ENCODE measurements around the gene BDP1.
"Not testable (repeated sequence)": the region's sequence is repeated elsewhere in the genome, so short reads cannot be mapped to it uniquely, and the experiment has no call there.

The BDP1 gene

GRCh38 chr5:71503536-71503935, 48.1 kb downstream of the BDP1 start:
- TF ChIP-seq EZH2 (IDR thresholded peaks at IDR 0.05; ENCODE audit: borderline replicate concordance, low read depth, low read length, severe bottlenecking) (no peak), CTCF (IDR thresholded peaks at IDR 0.05; ENCODE audit: borderline replicate concordance, extremely low read depth, low read length, poor library complexity, severe bottlenecking) (no peak)
- Histone ChIP-seq H3K27ac (ENCODE audit: low read length) (no peak overlapping the region), H3K79me2 (ENCODE audit: insufficient read depth, low read length) (no peaks in the 10 kb centered on the region), H3K4me1 (ENCODE audit: insufficient read depth, low read length) (no peaks in the 10 kb centered on the region), H3K36me3 (ENCODE audit: insufficient read depth, low read length) (peaks cover 87% of the 10 kb centered on the region), H3K9ac (ENCODE audit: low read depth, low read length) (no peak overlapping the region), H3K4me2 (ENCODE audit: insufficient read depth, low read length) (no peak overlapping the region), H3K27me3 (ENCODE audit: insufficient read depth, low read length, poor library complexity) (no peaks in the 10 kb centered on the region), H3K9me3 (ENCODE audit: insufficient read depth, low read length, severe bottlenecking) (no peaks in the 10 kb centered on the region), H4K20me1 (ENCODE audit: insufficient read depth, low read length) (no peaks in the 10 kb centered on the region), H3K4me3 (ENCODE audit: low read depth in 1 of 2, low read length in 2 of 2) (no peak overlapping the region), H2AFZ (ENCODE audit: low read depth, low read length) (no peak overlapping the region)
- DNase-seq, result no peak
- no peak for ATAC-seq (ENCODE audit: insufficient read depth, low read depth)

GRCh38 chr5:71522151-71522550, 66.7 kb downstream of the BDP1 start:
- no peak overlapping the region for H3K9ac ChIP-seq (ENCODE audit: low read depth, low read length)
- DNase-seq (no peak), ATAC-seq (ENCODE audit: insufficient read depth, low read depth) (no peak)
- no peaks in the 10 kb centered on the region for H4K20me1 ChIP-seq (ENCODE audit: insufficient read depth, low read length)
- H3K4me2 ChIP-seq (ENCODE audit: insufficient read depth, low read length), result no peak overlapping the region
- H3K27ac ChIP-seq (ENCODE audit: low read length), result no peak overlapping the region
- H3K36me3 ChIP-seq (ENCODE audit: insufficient read depth, low read length), result peaks cover 72% of the 10 kb centered on the region
- no peaks in the 10 kb centered on the region for H3K9me3 ChIP-seq (ENCODE audit: insufficient read depth, low read length, severe bottlenecking)
- H3K27me3 ChIP-seq (ENCODE audit: insufficient read depth, low read length, poor library complexity), result no peaks in the 10 kb centered on the region
- no peak overlapping the region for H3K4me3 ChIP-seq (ENCODE audit: low read depth in 1 of 2, low read length in 2 of 2)
- TF ChIP-seq EZH2 (IDR thresholded peaks at IDR 0.05; ENCODE audit: borderline replicate concordance, low read depth, low read length, severe bottlenecking), result no peak
- no peak for TF ChIP-seq CTCF (IDR thresholded peaks at IDR 0.05; ENCODE audit: borderline replicate concordance, extremely low read depth, low read length, poor library complexity, severe bottlenecking)
- H3K79me2 ChIP-seq (ENCODE audit: insufficient read depth, low read length), result no peaks in the 10 kb centered on the region
- H2AFZ ChIP-seq (ENCODE audit: low read depth, low read length), result no peak overlapping the region
- H3K4me1 ChIP-seq (ENCODE audit: insufficient read depth, low read length), result no peaks in the 10 kb centered on the region

- not testable (repeated sequence) for H2AFZ ChIP-seq (ENCODE audit: low read depth, low read length); DNase-seq; H4K20me1 ChIP-seq (ENCODE audit: insufficient read depth, low read length); H3K27ac ChIP-seq (ENCODE audit: low read length); ATAC-seq (ENCODE audit: insufficient read depth, low read depth); H3K27me3 ChIP-seq (ENCODE audit: insufficient read depth, low read length, poor library complexity); H3K4me2 ChIP-seq (ENCODE audit: insufficient read depth, low read length); H3K4me3 ChIP-seq (ENCODE audit: low read depth in 1 of 2, low read length in 2 of 2); H3K4me1 ChIP-seq (ENCODE audit: insufficient read depth, low read length); H3K79me2 ChIP-seq (ENCODE audit: insufficient read depth, low read length); H3K9ac ChIP-seq (ENCODE audit: low read depth, low read length); H3K9me3 ChIP-seq (ENCODE audit: insufficient read depth, low read length, severe bottlenecking)
- peaks cover 59% of the 10 kb centered on the region for H3K36me3 ChIP-seq (ENCODE audit: insufficient read depth, low read length)
Measured at GRCh38 chr5:71525611-71526010, 70.2 kb downstream of the BDP1 start.

GRCh38 chr5:71528206-71528605, 72.8 kb downstream of the BDP1 start:
- Histone ChIP-seq H3K36me3 (ENCODE audit: insufficient read depth, low read length) (peaks cover 61% of the 10 kb centered on the region), H3K79me2 (ENCODE audit: insufficient read depth, low read length) (no peaks in the 10 kb centered on the region), H3K27me3 (ENCODE audit: insufficient read depth, low read length, poor library complexity) (no peaks in the 10 kb centered on the region), H3K4me3 (ENCODE audit: low read depth in 1 of 2, low read length in 2 of 2) (no peak overlapping the region), H3K9me3 (ENCODE audit: insufficient read depth, low read length, severe bottlenecking) (no peaks in the 10 kb centered on the region), H3K4me2 (ENCODE audit: insufficient read depth, low read length) (no peak overlapping the region), H4K20me1 (ENCODE audit: insufficient read depth, low read length) (no peaks in the 10 kb centered on the region), H3K27ac (ENCODE audit: low read length) (no peak overlapping the region), H2AFZ (ENCODE audit: low read depth, low read length) (no peak overlapping the region), H3K4me1 (ENCODE audit: insufficient read depth, low read length) (no peaks in the 10 kb centered on the region), H3K9ac (ENCODE audit: low read depth, low read length) (no peak overlapping the region)
- DNase-seq (no peak), ATAC-seq (ENCODE audit: insufficient read depth, low read depth) (no peak)
- TF ChIP-seq EZH2 (IDR thresholded peaks at IDR 0.05; ENCODE audit: borderline replicate concordance, low read depth, low read length, severe bottlenecking) (no peak), CTCF (IDR thresholded peaks at IDR 0.05; ENCODE audit: borderline replicate concordance, extremely low read depth, low read length, poor library complexity, severe bottlenecking) (no peak)
